ENCODE data around the gene SERPINE1. TPM values are rescaled to one million over a fixed set of nuclear protein-coding genes. Genes with fewer than 3 reads are reported as not detected.

The SERPINE1 gene
- total and polyA plus RNA-seq, 2 of the 13 experiments (the other 11 are each of a cell fraction or from before 2014, with no cell fraction given) = 21.2 to 1,576 TPM

GRCh38 chr7:101129603-101130117 is 2.8 kb downstream of the SERPINE1 start:
- H3K4me3 ChIP-seq (replicated peaks in 1 of 3; ENCODE audit: insufficient read depth in 1 of 3, low read depth in 2 of 3, low read length in 3 of 3) = no peak overlapping the region
- POLR2A ChIA-PET = interaction anchor here (0.8 to 1.2 kb wide), 2 partner anchors 8 to 179 kb away, joined by 4 to 7 read pairs; no protein-coding TSS in a partner anchor
- peaks cover 11 to 51% of the 10 kb centered on the region in 2 experiments; a peak in 4 of 5 replicates for H3K36me3 ChIP-seq (replicated peaks in 1 of 2; ENCODE audit: control insufficient read depth in 1 of 2, insufficient read depth in 2 of 2, low read length in 2 of 2)
- H4K20me1 ChIP-seq (ENCODE audit: insufficient read depth, low read length) = peaks cover 57% of the 10 kb centered on the region; the same call in 1 of the 2 replicates
- intact Hi-C loops (cut with micrococcal nuclease; ENCODE audit: unreplicated experiment) (no loop called here), in situ Hi-C loops (cut with HindIII; ENCODE audit: extremely low pct_ligation_motif_present, low pct_unique_long_range_greater_than_20kb) (no loop called here)
- H3K9ac ChIP-seq (ENCODE audit: insufficient read depth, low read depth, low read length) = no peak overlapping the region
- WGBS (ENCODE audit: low lambda C conversion rate) = 95% methylated on average over 3 of the region's 3 CpGs
- H3K9me3 ChIP-seq (ENCODE audit: low read length) = no peaks in the 10 kb centered on the region
- peaks cover 12% of the 10 kb centered on the region for H3K79me2 ChIP-seq (ENCODE audit: insufficient read depth, low read length)
- H3K4me2 ChIP-seq (ENCODE audit: low read depth, low read length) = peak overlapping the region; percentile 37; the same call in 1 of the 2 replicates
- no TSS peak for BruUV-seq (replicated peaks)
- no peak for ATAC-seq
- no peak overlapping the region for H3K27ac ChIP-seq (ENCODE audit: extremely low read length, insufficient read depth, low read length)
- H3K27me3 ChIP-seq (ENCODE audit: control insufficient read depth in 1 of 2, insufficient read depth in 2 of 2, low read length in 2 of 2) = no peaks in the 10 kb centered on the region; a peak in 1 of 5 replicates
- CTCF ChIA-PET (ENCODE audit: low intra/inter-chr PET ratio, low total read pairs) = no interaction called here
- no peak for FAIRE-seq
- 0 out of 2 replicates have a peak, but pooled peaks have one; percentile 28 for TF ChIP-seq RBFOX2 (IDR thresholded peaks at IDR 0.05; ENCODE audit: low read depth, low read length)
- TF ChIP-seq ZNF615 (CRISPR knock-in tag; IDR thresholded peaks at IDR 0.05; ENCODE audit: borderline replicate concordance) = no peak
- TF ChIP-seq ZNF691 (CRISPR knock-in tag; IDR thresholded peaks at IDR 0.05; ENCODE audit: borderline replicate concordance, low read depth) = 0 out of 2 replicates have a peak, but pooled peaks have one; percentile 5
- TF ChIP-seq ZNF770 (CRISPR knock-in tag; IDR thresholded peaks at IDR 0.05) = peak; percentile 74
- no peak for TF ChIP-seq ZNF670 (CRISPR knock-in tag; IDR thresholded peaks at IDR 0.05; ENCODE audit: borderline replicate concordance)
- H2AFZ ChIP-seq (ENCODE audit: low read length) = no peak overlapping the region
- no peak for DNase-seq (ENCODE audit: low spot score)
- H3K4me1 ChIP-seq (ENCODE audit: insufficient read depth, low read length) = peaks cover 73% of the 10 kb centered on the region

All from HepG2 (cell line).